ENCODE measurements around the gene EEF1G.
"Not testable (repeated sequence)": the region's sequence is repeated elsewhere in the genome, so short reads cannot be mapped to it uniquely, and the experiment has no call there.

Gene EEF1G

GRCh38 chr11:62603072-62603408 is 29.3 kb upstream of the EEF1G start:
- no peak for DNase-seq

- peak in 1 of 2 donors; percentile 33 for DNase-seq
Measured at GRCh38 chr11:62602141-62603071, 28.7 kb upstream of the EEF1G start.

- peak; percentile 99 for DNase-seq
Measured at GRCh38 chr11:62601372-62602140, 27.9 kb upstream of the EEF1G start, which contains the start of gene MTA2. TSS of gene MTA2 (minus strand) at chr11:62601865. CDS start at chr11:62601450, 415 bp downstream.

GRCh38 chr11:62601122-62601371 is 27.4 kb upstream of the EEF1G start:
- peak; percentile 44 to 54 for DNase-seq

- DNase-seq: peak in 1 of 2 donors; percentile 19
Measured at GRCh38 chr11:62600367-62601121, 26.9 kb upstream of the EEF1G start.

GRCh38 chr11:62599901-62600300 is 26.2 kb upstream of the EEF1G start:
- DNase-seq: peak in 1 of 2 donors; percentile 52

- peak; percentile 99 for DNase-seq
Measured at GRCh38 chr11:62599069-62599696, 25.5 kb upstream of the EEF1G start.

GRCh38 chr11:62595124-62595523 is 21.4 kb upstream of the EEF1G start:
- no peak for DNase-seq

- DNase-seq: peak; percentile 84 to 85
Measured at GRCh38 chr11:62593434-62594044, 19.8 kb upstream of the EEF1G start.

GRCh38 chr11:62592989-62593421 is 19.3 kb upstream of the EEF1G start:
- DNase-seq: no peak

- no peak for DNase-seq
Measured at GRCh38 chr11:62592146-62592815, 18.6 kb upstream of the EEF1G start.

GRCh38 chr11:62591448-62592145 is 17.9 kb upstream of the EEF1G start, which contains the start of gene TUT1:
TSS of gene TUT1 (minus strand) at chr11:62591523. CDS start at chr11:62591485, 38 bp downstream.
- DNase-seq: peak; percentile 98 to 99

GRCh38 chr11:62588966-62589637 is 15.4 kb upstream of the EEF1G start:
- DNase-seq: peak; percentile 24 to 30

GRCh38 chr11:62585356-62585755 is 11.7 kb upstream of the EEF1G start:
- not testable (repeated sequence) for DNase-seq

GRCh38 chr11:62581735-62582134 is 8.0 kb upstream of the EEF1G start:
- DNase-seq: not testable (repeated sequence)

GRCh38 chr11:62580959-62581715 is 7.4 kb upstream of the EEF1G start:
- no peak for DNase-seq

- DNase-seq: no peak
Measured at GRCh38 chr11:62579252-62579651, 5.6 kb upstream of the EEF1G start.

- DNase-seq: no peak
Measured at GRCh38 chr11:62578541-62578940, 4.8 kb upstream of the EEF1G start.

- no peak for DNase-seq
Measured at GRCh38 chr11:62577046-62577714, 3.5 kb upstream of the EEF1G start.

All from CD4-positive, alpha-beta T cell treated with Interleukin-4 for 1 hour (primary cell).